SK-N-SH treated with all-trans-retinoic acid at 6 μM for 48 hours (cell line): ENCODE results near the gene CHST8.

ENCODE experiments used
- ATAC-seq: fragments of 200-7000 bp; cut with Tn5 transposase; 3 replicates; pipeline ENCODE4 v1.9.1; 2020; ENCODE audit warnings: mild to moderate bottlenecking, moderate library complexity
- ARNTL ChIP-seq: fragments of 450-650 bp; formaldehyde crosslinking; IDR thresholded peaks from 2 replicates; pipeline ENCODE4 v1.5.0; 2020; ENCODE audit warnings: low read depth, mild to moderate bottlenecking, moderate library complexity, borderline replicate concordance
- CSDC2 ChIP-seq: fragments of 250-450 bp; sonication (Bioruptor Pico); IDR thresholded peaks from 2 replicates; pipeline ENCODE4 v1.5.0; 2020; ENCODE audit warnings: mild to moderate bottlenecking, moderate library complexity
- CSRNP3 ChIP-seq: fragments of 250-450 bp; sonication (Bioruptor Pico); IDR thresholded peaks from 2 replicates; pipeline ENCODE4 v1.5.1; 2021; ENCODE audit warnings: mild to moderate bottlenecking, moderate library complexity
- ESRRG ChIP-seq: fragments of 250-450 bp; sonication (Bioruptor Pico); IDR thresholded peaks from 2 replicates; pipeline ENCODE4 v1.6.1; 2021; ENCODE audit warnings: mild to moderate bottlenecking
- GLIS3 ChIP-seq: fragments of 250-450 bp; sonication (Bioruptor Pico); IDR thresholded peaks from 2 replicates; pipeline ENCODE4 v1.5.0; 2020; ENCODE audit warnings: mild to moderate bottlenecking, moderate library complexity
- ISL1 ChIP-seq: fragments of 250-450 bp; sonication (Bioruptor Pico); IDR thresholded peaks from 2 replicates; pipeline ENCODE4 v2.1.2; 2022; ENCODE audit warnings: mild to moderate bottlenecking, moderate library complexity
- OSR1 ChIP-seq: fragments of 250-450 bp; sonication (Bioruptor Pico); IDR thresholded peaks from 2 replicates; pipeline ENCODE4 v1.8.0; 2022; ENCODE audit warnings: moderate library complexity, mild to moderate bottlenecking, inconsistent platforms
- PATZ1 ChIP-seq: fragments of 250-450 bp; sonication (Bioruptor Pico); IDR thresholded peaks from 2 replicates; pipeline ENCODE4 v1.8.0; 2020; ENCODE audit warnings: mild to moderate bottlenecking, moderate library complexity, borderline replicate concordance
- POU6F1 ChIP-seq: fragments of 250-450 bp; sonication (Bioruptor Pico); IDR thresholded peaks from 2 replicates; pipeline ENCODE4 v1.8.0; 2021; ENCODE audit warnings: low read depth, mild to moderate bottlenecking, moderate library complexity, borderline replicate concordance
- PPARA ChIP-seq: fragments of 250-450 bp; sonication (Bioruptor Pico); IDR thresholded peaks from 2 replicates; pipeline ENCODE4 v1.5.0; 2020; ENCODE audit warnings: mild to moderate bottlenecking, borderline replicate concordance
- RARB ChIP-seq: fragments of 250-450 bp; sonication (Bioruptor Pico); IDR thresholded peaks from 2 replicates; pipeline ENCODE4 v1.8.0; 2021; ENCODE audit warnings: mild to moderate bottlenecking, moderate library complexity
- SNAI2 ChIP-seq: fragments of 250-450 bp; sonication (Bioruptor Pico); IDR thresholded peaks from 2 replicates; pipeline ENCODE4 v1.5.0; 2020; ENCODE audit warnings: mild to moderate bottlenecking, moderate library complexity
- TCF4 ChIP-seq: fragments of 250-450 bp; sonication (Bioruptor Pico); IDR thresholded peaks from 2 replicates; pipeline ENCODE4 v1.8.0; 2021; ENCODE audit warnings: mild to moderate bottlenecking, moderate library complexity, borderline replicate concordance
- TOX ChIP-seq: fragments of 250-450 bp; sonication (Bioruptor Pico); IDR thresholded peaks from 2 replicates; pipeline ENCODE4 v1.8.0; 2021; ENCODE audit warnings: mild to moderate bottlenecking, moderate library complexity, borderline replicate concordance
- TSHZ2 ChIP-seq: fragments of 250-450 bp; sonication (Bioruptor Pico); IDR thresholded peaks from 2 replicates; pipeline ENCODE4 v1.5.0; 2020; ENCODE audit warnings: mild to moderate bottlenecking, moderate library complexity
- ZC3H10 ChIP-seq: fragments of 250-450 bp; sonication (Bioruptor Pico); IDR thresholded peaks from 2 replicates; pipeline ENCODE4 v1.5.1; 2021; ENCODE audit warnings: mild to moderate bottlenecking, moderate library complexity
- ZFP3 ChIP-seq: fragments of 250-450 bp; sonication (Bioruptor Pico); IDR thresholded peaks from 2 replicates; pipeline ENCODE4 v1.5.0; 2020; ENCODE audit warnings: mild to moderate bottlenecking, moderate library complexity
- ZFP30 ChIP-seq: fragments of 450-650 bp; formaldehyde crosslinking; IDR thresholded peaks from 2 replicates; pipeline ENCODE4 v1.5.0; 2022; ENCODE audit warnings: mild to moderate bottlenecking, moderate library complexity
- ZNF565 ChIP-seq: fragments of 450-650 bp; formaldehyde crosslinking; conservative IDR thresholded peaks from 2 replicates; pipeline ENCODE4 v1.5.0; 2020; ENCODE audit warnings: low read depth, mild to moderate bottlenecking, moderate library complexity
- ZNF8 ChIP-seq: fragments of 450-650 bp; formaldehyde crosslinking; IDR thresholded peaks from 2 replicates; pipeline ENCODE4 v1.5.0; 2020; ENCODE audit warnings: mild to moderate bottlenecking, moderate library complexity

The CHST8 gene

GRCh38 chr19:33769208-33769607, 147.5 kb downstream of the CHST8 start:
- ATAC-seq, result no peak
- TF ChIP-seq TOX (CRISPR knock-in tag), result no peak
- no peak for TF ChIP-seq TCF4 (CRISPR knock-in tag)
- TF ChIP-seq ZNF8 (CRISPR knock-in tag), result no peak
- TF ChIP-seq PPARA (CRISPR knock-in tag), result no peak
- TF ChIP-seq PATZ1 (CRISPR knock-in tag), result no peak
- no peak for TF ChIP-seq POU6F1 (CRISPR knock-in tag)

GRCh38 chr19:33770107-33770506, 148.4 kb downstream of the CHST8 start:
- no peak for ATAC-seq
- TF ChIP-seq GLIS3 (CRISPR knock-in tag) (no peak), RARB (no peak), ZNF8 (CRISPR knock-in tag) (no peak), ZNF565 (no peak), ZFP3 (no peak), OSR1 (CRISPR knock-in tag) (no peak), SNAI2 (CRISPR knock-in tag) (no peak), ZFP30 (no peak), PPARA (CRISPR knock-in tag) (no peak), ARNTL (no peak), TSHZ2 (CRISPR knock-in tag) (no peak), CSDC2 (no peak), PATZ1 (CRISPR knock-in tag) (no peak), ESRRG (CRISPR knock-in tag) (no peak), ISL1 (CRISPR knock-in tag) (no peak), ZC3H10 (CRISPR knock-in tag) (no peak), TOX (CRISPR knock-in tag) (no peak), POU6F1 (CRISPR knock-in tag) (no peak), CSRNP3 (CRISPR knock-in tag) (no peak)
